CMK (cell line): ENCODE measurements around the gene LHX4.

Experiments used
- DNase-seq: peaks from one replicate; pipeline ENCODE4 v3.0.0-alpha.2; 2010; ENCODE audit warnings: low read depth

The LHX4 gene

DNA sequence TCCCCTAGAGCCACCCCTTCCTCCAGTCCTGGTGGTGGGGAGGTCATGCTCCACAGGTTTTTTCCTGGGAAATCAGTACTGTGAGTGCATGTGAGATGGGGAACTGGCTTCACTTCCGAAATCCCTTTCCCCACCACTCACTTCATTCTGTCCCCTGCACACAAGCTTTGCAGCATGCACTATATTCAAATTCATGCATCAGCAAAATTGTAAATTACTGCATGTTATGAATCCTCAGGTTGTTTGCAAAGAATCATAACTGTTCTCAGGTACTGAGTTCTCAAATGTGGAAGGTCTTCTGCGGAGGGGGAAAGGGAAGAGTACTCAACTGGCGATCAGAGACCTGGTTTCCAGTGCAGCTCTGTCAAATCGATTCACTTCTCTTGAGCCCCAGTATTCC, 42.3 kb downstream of the LHX4 start:
- no peak for DNase-seq

DNA sequence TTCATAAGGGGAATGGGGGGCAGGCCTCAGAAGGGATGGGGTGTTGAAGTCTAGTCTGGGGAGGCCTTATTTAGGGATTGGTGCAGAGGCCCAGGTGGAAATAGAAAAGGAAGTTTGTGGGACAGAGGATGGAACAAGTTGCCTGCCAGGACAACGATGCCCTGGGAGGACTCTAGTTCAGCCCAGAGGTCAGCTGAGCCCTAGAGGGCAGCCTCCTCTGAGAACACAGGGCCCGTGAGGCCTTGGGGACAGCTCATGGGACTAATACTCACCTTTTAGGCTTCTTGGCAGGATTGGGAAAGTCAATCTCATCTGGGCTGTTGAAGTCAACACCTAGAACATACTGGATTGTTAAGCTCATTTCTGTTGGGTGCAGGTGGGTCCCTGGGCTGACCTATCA, 43.0 kb downstream of the LHX4 start:
- DNase-seq: no peak

DNA sequence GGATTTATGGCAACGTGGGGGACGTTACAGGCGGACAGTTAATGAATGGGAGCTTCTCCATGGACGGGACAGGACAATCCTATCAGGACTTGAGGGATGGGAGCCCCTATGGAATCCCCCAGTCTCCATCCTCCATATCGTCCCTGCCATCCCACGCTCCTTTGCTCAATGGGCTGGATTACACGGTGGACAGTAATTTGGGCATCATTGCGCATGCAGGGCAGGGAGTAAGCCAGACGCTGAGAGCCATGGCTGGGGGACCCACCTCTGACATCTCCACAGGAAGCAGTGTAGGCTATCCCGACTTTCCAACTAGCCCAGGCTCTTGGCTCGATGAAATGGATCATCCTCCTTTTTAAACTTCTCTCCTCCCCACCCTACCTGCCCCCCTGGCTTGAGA, 44.2 kb downstream of the LHX4 start:
- DNase-seq: no peak

DNA sequence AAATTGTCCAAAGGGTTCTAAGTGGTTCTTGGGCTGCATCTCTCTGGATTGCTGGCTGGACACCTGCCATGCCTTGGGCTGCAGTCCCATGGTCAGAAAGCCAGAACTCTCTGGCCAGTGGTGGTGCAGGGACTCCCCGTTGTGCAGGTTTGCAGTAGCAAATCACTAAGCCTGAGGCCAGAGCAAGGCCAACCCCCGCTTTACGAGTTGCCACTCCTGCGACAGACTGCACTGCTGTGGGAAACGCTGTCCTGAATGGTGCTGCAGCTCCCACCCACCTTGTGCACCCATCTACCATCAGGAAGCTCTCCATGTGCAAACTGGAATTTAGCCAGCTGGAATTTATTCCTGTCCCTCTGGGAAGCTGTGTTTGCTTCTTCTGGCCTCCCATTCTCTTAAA, 45.7 kb downstream of the LHX4 start:
- DNase-seq: no peak

DNA sequence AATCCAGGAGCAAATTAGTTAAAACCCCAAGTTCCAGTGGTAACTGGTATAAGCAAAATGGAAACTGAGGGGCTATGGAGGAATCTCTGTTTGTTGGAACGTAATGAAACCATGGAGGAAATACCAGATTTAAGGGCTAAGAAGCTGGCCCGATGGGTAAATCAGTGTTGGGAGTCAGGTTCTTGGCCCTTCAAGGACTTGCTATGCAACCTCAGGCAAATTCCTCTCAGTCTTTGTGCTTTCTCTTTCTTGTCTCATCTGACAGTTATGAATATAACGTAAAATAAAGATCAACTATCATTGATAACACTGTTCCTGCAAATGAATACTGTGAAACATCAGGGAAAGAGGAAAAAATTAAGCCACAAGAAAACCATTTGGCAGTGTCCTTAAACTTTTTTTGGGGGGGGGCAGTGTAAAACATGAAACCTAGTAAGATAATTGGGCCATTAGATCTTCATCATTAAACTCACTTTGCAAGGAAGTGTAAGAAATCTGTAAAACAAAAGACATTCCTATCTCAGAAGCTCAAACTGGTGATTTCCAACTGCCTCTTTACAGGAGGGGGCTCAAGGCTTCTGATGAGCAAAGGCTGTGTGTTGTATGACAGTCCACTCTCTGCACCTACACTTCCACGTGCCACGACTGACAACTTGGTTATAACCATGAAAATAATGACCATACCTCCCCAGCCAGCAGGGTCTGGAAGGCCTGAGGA, 47.6 kb downstream of the LHX4 start:
- DNase-seq: no peak

DNA sequence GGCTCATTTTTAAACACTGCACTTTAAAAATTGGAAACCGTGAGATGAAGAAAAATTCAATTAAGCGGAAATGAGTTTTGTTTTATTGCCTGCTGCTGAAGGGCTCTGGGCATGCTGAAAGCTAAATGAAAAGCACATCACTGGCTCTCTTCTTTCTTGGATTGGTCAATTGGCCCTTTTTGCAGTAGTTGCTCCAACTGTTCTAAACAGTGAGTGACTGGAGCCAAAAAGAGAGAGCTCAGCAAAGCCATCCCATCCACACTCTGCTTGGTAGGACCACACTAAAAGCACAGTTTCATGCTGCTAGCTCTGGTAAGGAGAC, 48.1 kb downstream of the LHX4 start:
- no peak for DNase-seq

DNA sequence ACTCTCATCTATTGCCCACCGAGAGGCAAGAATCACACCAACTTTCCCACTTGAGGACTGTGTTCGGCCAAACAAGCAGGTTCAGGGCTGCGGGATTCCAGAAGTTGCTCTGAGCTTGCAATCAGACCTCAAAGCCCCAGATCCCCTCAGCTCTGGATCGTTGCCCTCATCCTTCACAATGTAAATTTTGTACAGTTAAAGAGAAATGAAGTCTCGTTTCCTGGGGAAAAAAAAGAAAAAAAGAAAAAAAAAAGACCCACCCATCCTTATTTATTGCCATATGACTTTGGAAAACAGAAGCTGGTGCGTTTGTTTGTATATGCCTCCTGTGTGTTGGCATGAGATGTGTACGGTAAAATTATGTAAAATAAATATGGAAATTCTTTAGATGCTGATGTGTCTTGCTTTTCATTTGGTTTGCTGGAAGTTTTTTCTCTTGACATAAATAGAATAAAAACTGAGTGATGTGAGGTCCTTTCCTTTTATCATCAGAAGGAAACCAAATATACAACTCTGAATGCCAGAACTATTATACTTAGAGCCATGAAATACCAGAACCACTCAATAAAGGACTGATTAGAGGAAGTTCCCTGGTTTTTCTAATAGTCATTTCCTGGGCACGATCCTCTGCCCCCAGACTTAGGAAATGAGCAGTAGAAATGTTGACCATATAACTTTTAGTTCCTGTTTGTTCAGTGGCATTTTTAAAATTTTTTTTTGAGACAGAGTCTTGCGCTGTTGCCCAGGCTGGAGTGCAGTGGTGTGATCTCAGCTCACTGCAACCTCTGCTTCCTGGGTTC, 48.7 kb downstream of the LHX4 start:
- no peak for DNase-seq

DNA sequence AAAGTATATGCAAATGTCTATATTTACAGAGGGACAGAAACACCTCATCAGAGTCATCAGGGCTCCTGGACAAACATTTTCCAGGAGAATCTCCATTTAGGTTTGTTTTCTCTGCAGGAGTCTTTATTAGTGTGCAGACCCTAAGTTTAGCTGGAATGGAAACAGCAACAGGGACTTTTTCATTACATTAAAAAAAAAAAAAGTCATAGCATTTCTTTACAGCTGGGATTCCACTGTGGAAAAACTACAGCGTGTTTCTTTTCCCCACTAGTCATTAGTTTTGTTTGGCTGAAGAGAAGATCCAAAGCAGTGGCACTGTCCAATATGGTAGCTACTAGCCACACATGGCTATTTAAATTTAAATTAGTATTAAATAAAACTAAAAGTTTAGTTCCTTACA, 49.6 kb downstream of the LHX4 start:
- no peak for DNase-seq

DNA sequence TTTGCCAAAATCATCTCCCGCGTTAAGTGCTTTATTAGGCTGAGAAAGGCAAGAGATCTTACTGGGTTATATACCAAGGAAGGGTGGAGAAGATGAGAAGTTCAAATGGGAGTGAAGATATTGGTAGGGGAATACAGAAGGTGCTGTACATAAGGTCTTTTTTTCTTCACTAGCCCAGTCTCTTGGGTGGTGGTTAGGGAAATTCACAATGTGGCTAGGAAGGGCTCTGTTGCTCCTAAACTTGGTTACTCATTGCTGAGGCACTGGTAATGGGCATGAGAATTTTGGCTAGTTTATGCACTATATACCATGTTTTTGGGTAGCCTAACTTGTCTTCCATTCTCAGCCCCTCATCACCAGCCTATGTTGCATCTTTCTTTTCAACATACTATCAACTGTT, 50.6 kb downstream of the LHX4 start:
- no peak for DNase-seq

DNA sequence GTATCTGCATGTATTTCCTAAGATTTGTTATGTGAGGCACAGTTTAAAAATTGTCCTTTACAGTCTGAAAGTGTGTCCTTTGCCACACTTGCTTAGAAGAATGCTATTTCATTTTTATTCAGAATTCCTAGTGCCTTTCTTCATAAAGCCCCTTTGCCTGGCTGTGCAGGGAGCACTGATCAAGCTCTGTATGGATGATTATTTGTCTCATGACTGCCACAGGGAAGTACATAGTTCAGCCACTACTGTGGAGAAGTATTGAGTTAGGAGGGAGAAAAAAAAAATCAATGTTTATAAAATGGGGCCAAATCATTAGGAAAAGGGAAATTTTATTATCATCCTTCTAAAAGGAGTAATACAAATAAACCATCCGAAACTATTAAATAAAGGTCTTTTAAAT, 51.4 kb downstream of the LHX4 start:
- no peak for DNase-seq

DNA sequence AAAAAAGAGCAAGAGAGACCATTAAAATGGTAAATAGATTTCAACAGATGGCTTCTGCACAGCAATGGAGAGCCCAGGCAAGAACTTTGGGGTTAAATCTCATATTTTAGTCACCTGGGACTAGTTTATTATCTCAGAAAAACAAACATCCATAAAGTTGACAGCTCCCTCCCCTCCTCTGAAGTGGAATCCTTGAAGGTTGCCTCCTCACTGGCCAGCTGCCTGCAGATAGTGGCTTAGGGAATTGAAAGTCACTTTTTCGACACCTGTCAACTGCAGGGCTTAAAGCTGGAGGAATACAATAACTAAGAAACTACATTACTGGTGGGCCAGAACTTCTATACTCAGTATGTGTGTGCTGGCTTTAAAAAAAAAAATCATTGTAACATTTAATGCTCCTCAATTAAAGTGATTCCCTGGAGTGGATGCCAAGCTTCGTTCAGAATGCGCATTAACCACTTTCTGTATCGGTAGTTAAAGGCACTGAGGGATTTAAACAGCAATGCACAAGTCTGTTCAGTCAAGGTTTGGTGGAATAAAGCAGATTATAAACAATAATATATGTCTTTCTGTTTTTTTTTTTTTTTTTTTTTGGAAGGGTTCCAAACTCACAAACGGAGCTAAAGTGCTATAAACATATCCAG, 52.5 kb downstream of the LHX4 start:
- no peak for DNase-seq

DNA sequence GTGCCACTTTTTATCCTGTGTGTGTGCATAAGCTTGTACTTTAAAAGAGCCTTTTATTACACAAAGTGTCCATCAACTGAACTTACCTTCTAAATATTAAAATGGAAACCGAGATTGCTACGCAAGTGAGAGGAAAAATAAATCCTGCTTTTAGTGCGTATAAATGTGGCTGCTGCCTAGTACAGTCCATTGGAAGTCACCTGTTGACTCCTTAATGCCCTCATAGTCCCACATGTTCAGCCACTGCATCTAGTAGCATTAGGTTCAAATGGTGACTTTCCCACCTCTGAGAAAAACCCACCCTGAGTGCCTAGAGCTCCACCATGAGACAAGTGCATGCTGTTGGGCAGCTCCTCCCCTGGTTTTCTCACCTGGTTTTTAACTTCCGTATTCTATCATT, 53.0 kb downstream of the LHX4 start:
- DNase-seq: no peak

DNA sequence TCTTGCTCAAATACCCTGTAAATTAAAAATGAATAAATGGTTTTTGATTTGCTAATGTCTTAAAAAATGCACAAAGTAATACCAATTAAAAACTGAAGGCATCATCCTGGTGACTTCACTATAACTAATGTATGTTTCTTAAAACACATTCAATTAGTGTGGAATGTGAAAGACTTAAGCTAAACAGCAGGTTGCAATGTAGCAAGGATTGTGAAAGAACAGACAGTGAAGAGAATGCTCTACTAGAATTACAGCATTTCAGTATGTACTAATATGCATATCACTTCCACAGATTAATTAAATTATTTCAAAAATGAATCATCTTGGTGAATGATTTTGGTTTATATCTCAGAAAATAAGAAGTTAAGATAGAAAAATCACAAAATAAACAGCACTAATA, 56.4 kb downstream of the LHX4 start:
- DNase-seq: no peak

DNA sequence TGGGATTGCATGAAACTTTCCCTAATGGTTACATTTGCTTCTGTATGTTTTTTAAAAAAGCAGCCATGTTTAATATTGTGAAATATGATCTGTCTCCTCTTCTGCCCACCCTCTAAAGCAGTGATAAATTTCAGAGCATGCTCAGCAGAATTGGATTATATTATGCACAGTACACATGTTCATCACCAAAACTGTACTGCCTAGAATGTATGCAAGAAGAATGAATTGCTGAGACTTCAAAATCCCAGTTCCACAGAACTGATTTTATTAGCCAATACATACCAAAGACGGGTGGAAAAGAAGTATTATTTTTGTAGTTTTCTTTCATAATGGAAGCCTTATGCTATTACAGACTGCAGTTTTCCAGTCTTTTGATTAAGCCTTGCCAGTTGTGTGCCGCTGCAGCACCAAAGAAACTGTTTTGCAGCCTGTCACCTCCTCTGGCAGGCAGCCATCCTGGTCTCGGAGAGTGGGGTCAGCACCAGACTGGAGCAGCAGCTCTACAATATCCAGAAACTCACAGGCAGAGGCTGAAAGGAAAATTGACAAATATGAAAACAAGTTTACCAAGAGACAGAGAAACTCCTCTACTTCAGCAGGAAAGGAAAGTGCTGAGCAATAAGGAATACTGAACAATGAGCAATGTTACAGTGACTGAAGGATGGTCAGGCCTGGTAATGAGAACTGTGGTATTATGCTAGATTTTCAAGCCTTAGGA, 58.1 kb downstream of the LHX4 start:
- DNase-seq: no peak

DNA sequence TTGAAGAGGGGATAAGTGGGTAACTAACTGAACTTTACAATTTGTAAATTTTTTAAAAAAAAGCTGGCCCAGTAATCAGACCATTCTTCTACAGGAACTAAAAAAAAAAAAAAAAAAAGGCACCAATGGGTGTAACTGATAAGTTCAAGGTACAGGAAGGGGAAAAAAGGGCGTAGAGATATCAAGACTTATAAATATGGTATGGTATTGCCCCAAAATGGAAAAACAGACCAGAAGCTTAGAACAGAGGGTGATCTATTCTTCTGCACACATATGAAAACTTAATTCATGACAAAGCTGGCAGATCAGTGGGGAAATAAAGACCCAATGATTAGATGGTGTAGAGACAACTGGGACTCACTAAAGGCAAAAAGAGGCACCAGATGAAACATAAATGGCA, 58.9 kb downstream of the LHX4 start:
- DNase-seq: no peak

DNA sequence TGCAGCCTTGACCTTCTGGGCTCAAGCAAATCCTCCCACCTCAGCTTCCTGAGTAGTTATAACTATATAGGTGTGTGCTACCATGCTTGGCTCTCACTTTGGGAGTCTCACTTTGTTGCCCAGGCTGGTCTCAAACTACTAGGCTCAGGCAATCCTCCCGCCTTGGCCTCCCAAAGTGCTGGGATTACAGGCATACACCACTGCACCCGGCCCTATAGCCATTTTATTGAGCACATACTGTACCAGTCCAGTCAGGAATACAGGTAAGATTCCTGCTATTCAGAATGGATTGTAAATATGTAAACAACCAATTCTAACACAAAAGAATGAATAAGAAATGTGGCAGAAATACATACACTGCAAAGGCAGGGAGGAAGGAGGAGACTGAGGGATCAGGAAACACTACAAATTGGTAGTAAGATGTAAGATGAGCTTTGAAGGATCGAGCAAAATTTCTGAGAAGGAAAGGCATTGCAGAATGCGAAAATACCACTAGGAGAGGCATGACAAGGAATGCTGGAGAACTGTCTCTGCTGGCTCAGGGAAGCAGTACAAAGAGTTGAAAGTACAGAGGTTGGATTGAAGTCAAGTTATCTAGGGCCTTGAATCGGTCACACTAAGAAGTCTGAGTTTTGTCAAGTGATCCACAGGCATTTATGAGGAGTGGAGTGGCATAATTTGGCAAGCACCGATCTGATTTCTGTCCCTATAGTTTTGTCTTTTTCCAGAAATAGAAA, 60.4 kb downstream of the LHX4 start:
- no peak for DNase-seq

DNA sequence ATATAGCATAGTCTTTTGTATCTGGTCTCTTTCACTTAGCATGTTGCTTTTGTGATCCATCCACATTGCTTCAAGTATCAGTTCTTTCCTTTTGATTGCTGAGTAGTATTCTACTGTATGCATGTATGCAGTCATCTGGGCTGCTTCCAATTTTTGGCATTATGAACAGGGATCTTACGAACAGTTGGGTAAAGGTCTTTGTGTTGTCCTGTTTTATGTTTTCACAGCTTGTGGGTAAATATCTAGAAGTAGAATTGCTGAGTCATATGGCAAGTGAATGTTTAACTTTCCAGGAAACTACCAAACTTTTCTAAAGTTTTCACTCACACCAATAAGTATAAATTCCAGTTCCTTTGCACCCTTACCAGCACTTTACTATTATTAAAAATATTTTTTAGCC, 60.9 kb downstream of the LHX4 start:
- DNase-seq: no peak

DNA sequence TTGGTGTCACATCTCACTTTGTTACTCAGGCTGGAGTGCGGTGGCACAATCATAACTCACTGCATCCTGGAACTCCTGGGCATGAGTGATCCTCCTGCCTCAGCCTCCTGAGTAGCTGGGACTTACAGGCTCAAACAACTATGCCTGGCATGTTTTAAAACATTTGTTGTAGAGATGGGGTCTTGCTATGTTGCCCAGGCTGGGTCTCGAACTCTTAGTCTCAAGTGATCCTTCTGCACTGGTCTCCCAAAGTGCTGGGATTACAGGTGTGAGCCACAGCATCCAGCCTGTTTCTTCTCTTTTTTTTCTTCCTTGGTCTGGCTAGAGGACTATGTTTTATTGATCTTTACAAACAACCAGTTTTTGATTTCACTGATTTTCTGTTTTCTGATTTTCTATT, 64.6 kb downstream of the LHX4 start:
- DNase-seq: no peak

DNA sequence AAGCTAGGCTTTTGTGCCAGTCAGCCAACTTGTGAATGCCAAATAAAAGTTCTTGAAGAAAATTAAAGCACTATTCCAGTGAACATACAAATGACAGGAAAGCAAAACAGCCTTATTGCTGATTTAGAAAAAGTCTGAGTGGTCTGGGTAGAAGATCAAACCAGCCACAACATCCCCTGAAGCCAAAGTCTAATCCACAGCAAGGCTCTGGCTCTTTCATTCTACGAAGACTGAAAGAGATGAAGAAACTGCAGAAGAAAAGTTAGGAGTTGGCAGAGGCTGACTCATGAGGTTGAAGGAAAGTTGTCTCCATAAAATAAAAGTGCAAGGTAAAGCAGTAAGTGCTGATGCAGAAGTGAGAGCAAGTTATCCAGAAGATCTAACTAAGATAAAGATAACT, 65.9 kb downstream of the LHX4 start:
- DNase-seq: no peak

DNA sequence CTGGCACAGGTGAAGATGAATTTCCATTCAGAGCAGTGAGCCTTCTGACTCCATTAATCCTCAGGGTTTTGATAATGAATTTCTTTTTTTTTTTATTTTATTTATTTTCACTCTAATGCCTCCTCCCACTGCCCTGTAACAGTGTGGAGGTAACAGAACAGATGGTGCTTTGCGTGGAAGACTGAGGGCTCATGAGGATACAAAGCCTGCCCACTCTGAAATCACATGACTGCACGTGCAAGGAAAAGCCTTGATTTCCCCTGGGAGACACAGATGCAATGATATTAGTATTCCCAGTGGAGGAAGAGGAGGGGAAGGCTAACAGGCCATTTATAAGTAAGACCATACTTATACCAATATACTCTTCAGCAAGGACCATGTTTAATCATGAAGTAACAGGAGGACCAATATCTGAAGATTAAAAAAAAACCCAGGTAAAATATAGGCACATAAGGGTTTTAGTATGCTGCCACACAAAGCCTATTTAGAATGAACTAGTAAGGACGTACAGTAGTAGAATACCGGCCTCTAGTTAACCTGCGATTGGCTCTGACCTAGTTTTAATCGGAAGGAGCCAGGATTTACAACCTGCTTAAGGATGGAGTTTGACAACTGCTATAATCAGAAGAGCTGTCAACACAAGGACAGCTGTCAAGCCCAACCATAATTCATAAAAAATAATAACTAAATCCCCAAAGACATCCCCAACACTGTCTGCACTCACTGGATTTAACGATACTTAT, 69.6 kb downstream of the LHX4 start:
- no peak for DNase-seq

DNA sequence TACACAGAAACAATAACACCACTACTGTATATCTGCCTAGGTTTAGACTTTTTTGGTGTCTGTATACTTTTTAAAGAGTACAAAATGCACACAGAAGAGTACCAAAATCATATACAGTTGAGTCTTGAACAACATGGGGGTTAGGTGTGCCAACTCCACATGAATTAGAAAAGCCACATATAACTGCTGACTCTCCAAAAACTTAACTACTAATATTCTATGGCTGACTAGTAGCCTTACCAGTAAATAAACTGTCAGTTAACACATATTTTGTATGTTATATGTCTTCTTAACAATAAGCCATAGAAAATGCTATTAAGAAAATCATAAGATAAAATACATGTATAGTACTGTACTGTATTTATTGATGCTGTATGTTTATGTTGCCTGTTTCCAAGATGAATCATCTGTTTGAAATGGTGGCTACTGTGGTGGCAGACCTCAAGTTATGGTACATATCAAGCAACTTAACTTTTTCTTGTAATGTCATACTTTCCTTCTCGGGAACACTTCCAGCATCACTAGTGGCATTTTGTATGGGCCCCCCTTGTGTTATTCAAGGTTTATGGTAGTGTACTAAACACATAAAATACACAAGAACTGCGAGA, 71.2 kb downstream of the LHX4 start:
- no peak for DNase-seq
